ENCODE results near the gene ALX4. TPM values are rescaled to one million over a fixed set of nuclear protein-coding genes. Genes with fewer than 3 reads are reported as not detected.

Gene ALX4
- polyA plus RNA-seq, 2 of the 4 experiments (the other 2 are of a cell fraction): 1.00 to 5.6 TPM

DNA sequence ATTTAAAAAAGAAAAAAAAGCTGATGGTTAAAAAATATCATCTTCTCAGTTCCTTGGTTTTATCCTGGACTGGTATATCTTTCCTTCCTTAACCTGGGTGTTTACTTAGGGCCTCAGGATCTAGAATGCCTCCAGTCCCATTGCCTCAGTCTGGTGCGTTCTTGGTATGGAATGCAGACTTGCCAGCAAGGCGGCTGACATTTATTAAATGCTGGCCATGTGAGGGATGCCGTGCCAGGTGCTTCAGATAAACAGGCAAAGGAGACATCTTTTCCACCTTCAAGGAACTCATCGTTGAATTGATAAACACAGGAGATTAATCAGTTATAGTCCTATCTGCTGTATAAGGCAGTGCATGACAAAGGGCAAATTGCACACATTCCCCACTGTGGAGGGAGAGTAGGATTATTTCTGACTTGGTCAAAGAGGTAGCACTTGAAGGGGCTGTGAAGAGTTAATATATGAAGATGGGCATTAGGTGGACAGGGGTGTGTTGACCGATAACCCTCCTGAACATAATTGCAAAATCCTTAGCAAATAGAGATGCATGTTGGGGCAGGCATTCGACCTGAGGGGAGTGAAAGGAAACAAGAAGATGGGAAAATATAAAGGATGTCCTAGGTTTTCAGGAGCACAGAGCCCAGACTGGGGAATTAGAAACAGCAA, 54.4 kb downstream of the ALX4 start:
- TF ChIP-seq JUNB (IDR thresholded peaks at IDR 0.05): no peak
- TF ChIP-seq MYC (IDR thresholded peaks at IDR 0.05; ENCODE audit: borderline replicate concordance, low read length): no peak
- no peak for TF ChIP-seq RNF2 (IDR thresholded peaks at IDR 0.05; ENCODE audit: borderline replicate concordance, low read depth)
- TF ChIP-seq, protein P1, sequence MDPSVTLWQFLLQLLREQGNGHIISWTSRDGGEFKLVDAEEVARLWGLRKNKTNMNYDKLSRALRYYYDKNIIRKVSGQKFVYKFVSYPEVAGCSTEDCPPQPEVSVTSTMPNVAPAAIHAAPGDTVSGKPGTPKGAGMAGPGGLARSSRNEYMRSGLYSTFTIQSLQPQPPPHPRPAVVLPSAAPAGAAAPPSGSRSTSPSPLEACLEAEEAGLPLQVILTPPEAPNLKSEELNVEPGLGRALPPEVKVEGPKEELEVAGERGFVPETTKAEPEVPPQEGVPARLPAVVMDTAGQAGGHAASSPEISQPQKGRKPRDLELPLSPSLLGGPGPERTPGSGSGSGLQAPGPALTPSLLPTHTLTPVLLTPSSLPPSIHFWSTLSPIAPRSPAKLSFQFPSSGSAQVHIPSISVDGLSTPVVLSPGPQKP (IDR thresholded peaks at IDR 0.05; ENCODE audit: low read depth, low read length): no peak
- ChIA-PET CTCF (interaction anchor here (0.6 kb wide), 1 partner anchor 1518 kb away, joined by 3 read pairs; no protein-coding TSS in a partner anchor), POLR2A (no interaction called here)
- H3K4me1 ChIP-seq: no peaks in the 10 kb centered on the region
- no peak overlapping the region for H3K4me2 ChIP-seq
- ATAC-seq: no peak; a peak in 2 of 6 replicates
- H3K9me3 ChIP-seq: peaks cover 19% of the 10 kb centered on the region; the same call in 2 of the 3 replicates
- no peak for FAIRE-seq
- no peak overlapping the region for H3K4me3 ChIP-seq
- WGBS (ENCODE audit: missing lambda C conversion rate): 56% methylated on average over 6 of the region's 6 CpGs
- DNase-seq (ENCODE audit: low read depth in 1 of 2, low spot score in 1 of 2): no peak
- H3K27ac ChIP-seq: no peak overlapping the region

DNA sequence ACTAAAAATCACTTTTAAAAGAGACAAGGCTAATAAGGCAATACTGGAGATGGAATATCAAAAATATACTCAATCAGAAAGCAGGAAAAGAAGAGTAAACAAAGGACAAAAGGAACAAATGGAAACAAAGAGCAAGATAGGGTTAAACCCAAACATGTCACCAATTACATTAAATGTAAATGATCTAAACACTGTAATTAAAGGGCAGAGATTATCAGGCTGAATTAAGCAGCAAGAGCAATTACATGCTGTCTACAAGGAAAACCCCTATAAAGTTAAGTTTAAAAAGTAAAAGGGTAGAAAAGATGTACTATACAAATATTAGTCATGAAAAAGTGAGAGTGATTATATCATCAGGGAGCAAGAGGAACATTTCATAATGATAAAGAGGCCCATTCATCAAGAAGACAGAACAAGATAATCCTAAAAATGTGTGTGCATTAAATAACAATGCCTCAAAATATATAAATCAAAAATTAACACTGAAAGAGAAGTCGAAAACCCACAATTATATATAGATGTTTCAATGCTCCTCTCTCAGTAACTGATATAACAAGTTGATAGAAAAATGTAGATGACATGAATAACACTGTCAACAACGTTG, 56.8 kb downstream of the ALX4 start:
- 70% methylated on average over 2 of the region's 2 CpGs for WGBS (ENCODE audit: missing lambda C conversion rate)

DNA sequence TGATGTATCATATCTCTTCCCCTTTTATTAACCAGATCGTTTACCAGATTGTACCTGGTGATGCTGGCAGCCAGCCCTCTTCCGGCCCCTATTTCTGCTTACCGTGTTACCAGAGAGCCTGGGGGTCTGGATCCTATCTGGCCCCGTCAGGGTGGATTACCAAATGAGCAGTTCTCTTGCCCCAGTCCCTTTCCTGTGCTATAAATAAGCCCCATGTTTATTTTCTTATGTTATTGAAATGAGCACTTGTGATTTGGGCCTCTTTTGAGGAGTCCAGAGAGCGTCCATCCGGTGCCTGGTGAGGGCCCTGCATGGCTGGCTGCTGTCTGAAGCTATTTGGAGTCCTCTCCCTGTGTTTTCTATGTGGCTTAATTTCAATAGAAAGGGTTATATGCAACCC, 59.5 kb downstream of the ALX4 start:
- DNase-seq (ENCODE audit: low read depth in 1 of 2, low spot score in 1 of 2): no peak
- Histone ChIP-seq H3K4me1 (peaks cover 12% of the 10 kb centered on the region), H3K9me3 (peaks cover 19% of the 10 kb centered on the region; the same call in 2 of the 3 replicates), H3K4me3 (no peak overlapping the region), H3K27ac (no peak overlapping the region), H3K4me2 (no peak overlapping the region)
- FAIRE-seq: no peak
- POLR2A ChIA-PET: no interaction called here
- CTCF ChIA-PET: interaction anchor here (0.9 to 1.4 kb wide), 2 partner anchors 35 to 117 kb away, joined by 3 to 5 read pairs; no protein-coding TSS in a partner anchor
- no peak for ATAC-seq
- TF ChIP-seq, protein P2, sequence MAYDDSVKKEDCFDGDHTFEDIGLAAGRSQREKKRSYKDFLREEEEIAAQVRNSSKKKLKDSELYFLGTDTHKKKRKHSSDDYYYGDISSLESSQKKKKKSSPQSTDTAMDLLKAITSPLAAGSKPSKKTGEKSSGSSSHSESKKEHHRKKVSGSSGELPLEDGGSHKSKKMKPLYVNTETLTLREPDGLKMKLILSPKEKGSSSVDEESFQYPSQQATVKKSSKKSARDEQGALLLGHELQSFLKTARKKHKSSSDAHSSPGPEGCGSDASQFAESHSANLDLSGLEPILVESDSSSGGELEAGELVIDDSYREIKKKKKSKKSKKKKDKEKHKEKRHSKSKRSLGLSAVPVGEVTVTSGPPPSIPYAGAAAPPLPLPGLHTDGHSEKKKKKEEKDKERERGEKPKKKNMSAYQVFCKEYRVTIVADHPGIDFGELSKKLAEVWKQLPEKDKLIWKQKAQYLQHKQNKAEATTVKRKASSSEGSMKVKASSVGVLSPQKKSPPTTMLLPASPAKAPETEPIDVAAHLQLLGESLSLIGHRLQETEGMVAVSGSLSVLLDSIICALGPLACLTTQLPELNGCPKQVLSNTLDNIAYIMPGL (CRISPR knock-in tag; IDR thresholded peaks at IDR 0.05; ENCODE audit: borderline replicate concordance): no peak
- no peak for TF ChIP-seq TFCP2L1 (CRISPR knock-in tag; IDR thresholded peaks at IDR 0.05)
- no peak for TF ChIP-seq ESRRA (IDR thresholded peaks at IDR 0.05; ENCODE audit: borderline replicate concordance, low read length)
- TF ChIP-seq, protein P3, sequence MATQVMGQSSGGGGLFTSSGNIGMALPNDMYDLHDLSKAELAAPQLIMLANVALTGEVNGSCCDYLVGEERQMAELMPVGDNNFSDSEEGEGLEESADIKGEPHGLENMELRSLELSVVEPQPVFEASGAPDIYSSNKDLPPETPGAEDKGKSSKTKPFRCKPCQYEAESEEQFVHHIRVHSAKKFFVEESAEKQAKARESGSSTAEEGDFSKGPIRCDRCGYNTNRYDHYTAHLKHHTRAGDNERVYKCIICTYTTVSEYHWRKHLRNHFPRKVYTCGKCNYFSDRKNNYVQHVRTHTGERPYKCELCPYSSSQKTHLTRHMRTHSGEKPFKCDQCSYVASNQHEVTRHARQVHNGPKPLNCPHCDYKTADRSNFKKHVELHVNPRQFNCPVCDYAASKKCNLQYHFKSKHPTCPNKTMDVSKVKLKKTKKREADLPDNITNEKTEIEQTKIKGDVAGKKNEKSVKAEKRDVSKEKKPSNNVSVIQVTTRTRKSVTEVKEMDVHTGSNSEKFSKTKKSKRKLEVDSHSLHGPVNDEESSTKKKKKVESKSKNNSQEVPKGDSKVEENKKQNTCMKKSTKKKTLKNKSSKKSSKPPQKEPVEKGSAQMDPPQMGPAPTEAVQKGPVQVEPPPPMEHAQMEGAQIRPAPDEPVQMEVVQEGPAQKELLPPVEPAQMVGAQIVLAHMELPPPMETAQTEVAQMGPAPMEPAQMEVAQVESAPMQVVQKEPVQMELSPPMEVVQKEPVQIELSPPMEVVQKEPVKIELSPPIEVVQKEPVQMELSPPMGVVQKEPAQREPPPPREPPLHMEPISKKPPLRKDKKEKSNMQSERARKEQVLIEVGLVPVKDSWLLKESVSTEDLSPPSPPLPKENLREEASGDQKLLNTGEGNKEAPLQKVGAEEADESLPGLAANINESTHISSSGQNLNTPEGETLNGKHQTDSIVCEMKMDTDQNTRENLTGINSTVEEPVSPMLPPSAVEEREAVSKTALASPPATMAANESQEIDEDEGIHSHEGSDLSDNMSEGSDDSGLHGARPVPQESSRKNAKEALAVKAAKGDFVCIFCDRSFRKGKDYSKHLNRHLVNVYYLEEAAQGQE (IDR thresholded peaks at IDR 0.05): no peak
- TF ChIP-seq TP53 (CRISPR knock-in tag; IDR thresholded peaks at IDR 0.05): no peak
- TF ChIP-seq ZFP36 (IDR thresholded peaks at IDR 0.05; ENCODE audit: borderline replicate concordance, partially characterized antibody): no peak
- no peak for TF ChIP-seq FOSL2 (IDR thresholded peaks at IDR 0.05)
- no peak for TF ChIP-seq FOSL2 (CRISPR knock-in tag; IDR thresholded peaks at IDR 0.05)
- no peak for TF ChIP-seq MYC (IDR thresholded peaks at IDR 0.05; ENCODE audit: borderline replicate concordance, low read length)
- TF ChIP-seq, protein P4, sequence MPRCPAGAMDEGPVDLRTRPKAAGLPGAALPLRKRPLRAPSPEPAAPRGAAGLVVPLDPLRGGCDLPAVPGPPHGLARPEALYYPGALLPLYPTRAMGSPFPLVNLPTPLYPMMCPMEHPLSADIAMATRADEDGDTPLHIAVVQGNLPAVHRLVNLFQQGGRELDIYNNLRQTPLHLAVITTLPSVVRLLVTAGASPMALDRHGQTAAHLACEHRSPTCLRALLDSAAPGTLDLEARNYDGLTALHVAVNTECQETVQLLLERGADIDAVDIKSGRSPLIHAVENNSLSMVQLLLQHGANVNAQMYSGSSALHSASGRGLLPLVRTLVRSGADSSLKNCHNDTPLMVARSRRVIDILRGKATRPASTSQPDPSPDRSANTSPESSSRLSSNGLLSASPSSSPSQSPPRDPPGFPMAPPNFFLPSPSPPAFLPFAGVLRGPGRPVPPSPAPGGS (IDR thresholded peaks at IDR 0.05): no peak
- TF ChIP-seq HOXA7 (CRISPR knock-in tag; IDR thresholded peaks at IDR 0.05): no peak
- 86% methylated on average over 6 of the region's 6 CpGs for WGBS (ENCODE audit: missing lambda C conversion rate)

More for the DNA sequence above, 56.8 kb downstream of the ALX4 start:
- ChIA-PET CTCF (interaction anchor here (1.0 to 1.1 kb wide), 2 partner anchors 9 to 12 kb away, joined by 3 read pairs; no protein-coding TSS in a partner anchor), POLR2A (no interaction called here)
- no peaks in the 10 kb centered on the region for H3K4me1 ChIP-seq
- H3K27ac ChIP-seq: no peak overlapping the region
- H3K4me3 ChIP-seq: no peak overlapping the region
- H3K4me2 ChIP-seq: no peak overlapping the region
- DNase-seq (ENCODE audit: low read depth in 1 of 2, low spot score in 1 of 2) (no peak), ATAC-seq (no peak), FAIRE-seq (no peak)
- TF ChIP-seq MAFK (IDR thresholded peaks at IDR 0.05; ENCODE audit: partially characterized antibody) (no peak), ESRRA (IDR thresholded peaks at IDR 0.05; ENCODE audit: borderline replicate concordance, low read length) (no peak), MAZ (IDR thresholded peaks at IDR 0.05; ENCODE audit: borderline replicate concordance, low read depth, low read length) (no peak), HOXA7 (CRISPR knock-in tag; IDR thresholded peaks at IDR 0.05) (no peak), CHD4 (IDR thresholded peaks at IDR 0.05; ENCODE audit: borderline replicate concordance) (no peak), CBX2 (IDR thresholded peaks at IDR 0.05; ENCODE audit: borderline replicate concordance, low read depth) (no peak), ZNF302 (CRISPR knock-in tag; IDR thresholded peaks at IDR 0.05) (no peak), EP300 (IDR thresholded peaks at IDR 0.05) (no peak), HDAC2 (IDR thresholded peaks at IDR 0.05) (no peak), CHD2 (IDR thresholded peaks at IDR 0.05; ENCODE audit: low read length, partially characterized antibody) (no peak), GATA3 (IDR thresholded peaks at IDR 0.05; ENCODE audit: borderline replicate concordance) (no peak), RFX5 (IDR thresholded peaks at IDR 0.05) (no peak), RARB (CRISPR knock-in tag; IDR thresholded peaks at IDR 0.05) (no peak), HEYL (CRISPR knock-in tag; IDR thresholded peaks at IDR 0.05) (no peak), CEBPB (IDR thresholded peaks at IDR 0.05) (no peak)
- TF ChIP-seq, protein P5, sequence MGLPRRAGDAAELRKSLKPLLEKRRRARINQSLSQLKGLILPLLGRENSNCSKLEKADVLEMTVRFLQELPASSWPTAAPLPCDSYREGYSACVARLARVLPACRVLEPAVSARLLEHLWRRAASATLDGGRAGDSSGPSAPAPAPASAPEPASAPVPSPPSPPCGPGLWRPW (IDR thresholded peaks at IDR 0.05): no peak
- peaks cover 19% of the 10 kb centered on the region; the same call in 2 of the 3 replicates for H3K9me3 ChIP-seq

Measured in A549 (cell line).